ENCODE results near the gene POR. TPM values are rescaled to one million over a fixed set of nuclear protein-coding genes. Genes with fewer than 3 reads are reported as not detected.

The POR gene
- total and polyA plus RNA-seq, 2 of the 13 experiments (the other 11 are each of a cell fraction or from before 2014, with no cell fraction given) = 145 to 266 TPM

DNA sequence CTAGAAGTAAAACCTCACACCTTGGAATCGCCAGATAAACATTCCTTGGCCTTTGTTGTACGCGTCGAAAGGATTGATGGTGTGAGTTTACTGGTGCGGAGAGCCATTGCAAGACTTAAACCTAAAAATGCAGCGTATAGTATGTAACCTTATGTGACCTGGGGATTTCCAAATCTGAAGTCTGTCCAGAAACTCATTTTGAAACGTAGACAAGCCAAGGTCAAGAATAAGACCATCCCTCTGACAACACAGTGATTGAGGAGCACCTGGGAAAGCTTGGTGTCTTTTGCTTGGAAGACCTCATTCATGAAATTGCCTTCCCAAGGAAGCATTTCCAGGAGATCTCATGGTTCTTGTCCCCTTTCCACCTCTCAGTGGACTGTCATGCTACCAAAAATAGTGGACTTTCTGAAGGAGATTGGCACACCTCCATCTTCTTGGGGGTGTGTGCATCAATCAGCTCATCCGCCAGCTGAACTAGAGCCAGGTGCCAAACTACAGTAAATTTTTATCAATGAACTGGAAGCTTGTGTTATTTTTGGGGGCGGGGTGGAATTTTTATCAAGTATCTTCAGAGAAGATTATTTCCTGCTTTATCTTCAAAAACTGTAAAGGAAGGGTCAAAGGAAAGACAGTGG, 8.1 kb downstream of the POR start:
- no peak for TF ChIP-seq ZNF274 (CRISPR knock-in tag; IDR thresholded peaks at IDR 0.05)
- TF ChIP-seq ZNF431 (CRISPR knock-in tag; IDR thresholded peaks at IDR 0.05; ENCODE audit: borderline replicate concordance, low read depth) = no peak
- TF ChIP-seq NFKBIZ (CRISPR knock-in tag; IDR thresholded peaks at IDR 0.05) = no peak
- no peak for TF ChIP-seq CREB1 (IDR thresholded peaks at IDR 0.05)
- TF ChIP-seq CREB1 (CRISPR knock-in tag; IDR thresholded peaks at IDR 0.05) = no peak
- TF ChIP-seq, protein P1, sequence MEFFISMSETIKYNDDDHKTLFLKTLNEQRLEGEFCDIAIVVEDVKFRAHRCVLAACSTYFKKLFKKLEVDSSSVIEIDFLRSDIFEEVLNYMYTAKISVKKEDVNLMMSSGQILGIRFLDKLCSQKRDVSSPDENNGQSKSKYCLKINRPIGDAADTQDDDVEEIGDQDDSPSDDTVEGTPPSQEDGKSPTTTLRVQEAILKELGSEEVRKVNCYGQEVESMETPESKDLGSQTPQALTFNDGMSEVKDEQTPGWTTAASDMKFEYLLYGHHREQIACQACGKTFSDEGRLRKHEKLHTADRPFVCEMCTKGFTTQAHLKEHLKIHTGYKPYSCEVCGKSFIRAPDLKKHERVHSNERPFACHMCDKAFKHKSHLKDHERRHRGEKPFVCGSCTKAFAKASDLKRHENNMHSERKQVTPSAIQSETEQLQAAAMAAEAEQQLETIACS (CRISPR knock-in tag; IDR thresholded peaks at IDR 0.05) = no peak
- CTCF ChIA-PET (ENCODE audit: low intra/inter-chr PET ratio, low total read pairs) = no interaction called here

DNA sequence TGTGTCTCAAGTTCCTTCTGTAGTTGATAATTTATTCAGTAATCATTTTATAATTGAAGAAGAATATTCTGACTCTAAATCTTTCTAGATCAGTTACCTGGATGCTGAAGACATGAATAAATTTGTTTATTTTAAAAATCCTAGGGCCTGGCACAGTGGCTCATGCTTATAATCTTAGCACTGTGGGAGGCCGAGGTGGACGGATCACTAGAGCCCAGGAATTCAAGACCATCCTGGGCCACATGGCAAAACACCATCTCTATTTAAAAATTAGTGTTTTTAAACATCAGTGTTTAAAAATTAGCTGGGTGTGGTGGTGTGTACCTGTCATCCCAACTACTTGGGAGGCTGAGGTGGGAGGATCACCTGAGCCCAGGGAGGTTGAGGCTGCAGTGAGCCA, 9.3 kb downstream of the POR start:
- no peak overlapping the region for H3K4me3 ChIP-seq (replicated peaks in 1 of 3; ENCODE audit: insufficient read depth in 1 of 3, low read depth in 2 of 3, low read length in 3 of 3)
- TF ChIP-seq BORCS8-MEF2B (CRISPR knock-in tag; IDR thresholded peaks at IDR 0.05) (no peak), HHEX (CRISPR knock-in tag; IDR thresholded peaks at IDR 0.05) (no peak), ZNF460 (CRISPR knock-in tag; IDR thresholded peaks at IDR 0.05; ENCODE audit: borderline replicate concordance) (no peak), PCBP1 (IDR thresholded peaks at IDR 0.05; ENCODE audit: borderline replicate concordance, low read depth, low read length) (no peak), ZNF761 (CRISPR knock-in tag; conservative IDR thresholded peaks at IDR 0.05) (no peak), KLF15 (CRISPR knock-in tag; IDR thresholded peaks at IDR 0.05; ENCODE audit: borderline replicate concordance) (no peak), GFI1 (CRISPR knock-in tag; IDR thresholded peaks at IDR 0.05; ENCODE audit: borderline replicate concordance) (no peak), CHCHD3 (CRISPR knock-in tag; IDR thresholded peaks at IDR 0.05) (no peak)
- TF ChIP-seq, protein P2, sequence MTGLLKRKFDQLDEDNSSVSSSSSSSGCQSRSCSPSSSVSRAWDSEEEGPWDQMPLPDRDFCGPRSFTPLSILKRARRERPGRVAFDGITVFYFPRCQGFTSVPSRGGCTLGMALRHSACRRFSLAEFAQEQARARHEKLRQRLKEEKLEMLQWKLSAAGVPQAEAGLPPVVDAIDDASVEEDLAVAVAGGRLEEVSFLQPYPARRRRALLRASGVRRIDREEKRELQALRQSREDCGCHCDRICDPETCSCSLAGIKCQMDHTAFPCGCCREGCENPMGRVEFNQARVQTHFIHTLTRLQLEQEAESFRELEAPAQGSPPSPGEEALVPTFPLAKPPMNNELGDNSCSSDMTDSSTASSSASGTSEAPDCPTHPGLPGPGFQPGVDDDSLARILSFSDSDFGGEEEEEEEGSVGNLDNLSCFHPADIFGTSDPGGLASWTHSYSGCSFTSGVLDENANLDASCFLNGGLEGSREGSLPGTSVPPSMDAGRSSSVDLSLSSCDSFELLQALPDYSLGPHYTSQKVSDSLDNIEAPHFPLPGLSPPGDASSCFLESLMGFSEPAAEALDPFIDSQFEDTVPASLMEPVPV (CRISPR knock-in tag; IDR thresholded peaks at IDR 0.05) = no peak

More for the DNA sequence above, 8.1 kb downstream of the POR start:
- BruUV-seq (replicated peaks) = TSS peak; percentile 17
- Histone ChIP-seq H3K79me2 (ENCODE audit: insufficient read depth, low read length) (peaks cover 87% of the 10 kb centered on the region), H3K36me3 (replicated peaks in 1 of 2; ENCODE audit: control insufficient read depth in 1 of 2, insufficient read depth in 2 of 2, low read length in 2 of 2) (peaks cover 7 to 39% of the 10 kb centered on the region in 2 experiments; a peak in 3 of 5 replicates), H3K4me3 (replicated peaks in 1 of 3; ENCODE audit: insufficient read depth in 1 of 3, low read depth in 2 of 3, low read length in 3 of 3) (no peak overlapping the region), H3K9me3 (ENCODE audit: low read length) (no peaks in the 10 kb centered on the region), H2AFZ (ENCODE audit: low read length) (no peak overlapping the region), H3K9ac (ENCODE audit: insufficient read depth, low read depth, low read length) (0 out of 2 replicates have a peak overlapping the region, but pooled peaks have one; percentile 76), H3K27me3 (ENCODE audit: control insufficient read depth in 1 of 2, insufficient read depth in 2 of 2, low read length in 2 of 2) (no peaks in the 10 kb centered on the region), H4K20me1 (ENCODE audit: insufficient read depth, low read length) (peaks cover 76% of the 10 kb centered on the region), H3K4me2 (ENCODE audit: low read depth, low read length) (peak overlapping the region; percentile 15; the same call in 1 of the 2 replicates), H3K4me1 (ENCODE audit: insufficient read depth, low read length) (peaks cover 92% of the 10 kb centered on the region), H3K27ac (ENCODE audit: extremely low read length, insufficient read depth, low read length) (peak overlapping the region; percentile 90)
- intact Hi-C loops (cut with micrococcal nuclease; ENCODE audit: unreplicated experiment) (loop anchor here (5.0 kb wide), 1 partner anchor 39 kb away; no protein-coding TSS in a partner anchor), in situ Hi-C loops (cut with HindIII; ENCODE audit: extremely low pct_ligation_motif_present, low pct_unique_long_range_greater_than_20kb) (no loop called here)
- WGBS (ENCODE audit: low lambda C conversion rate) = 88% methylated on average over 9 of the region's 9 CpGs
- no peak for FAIRE-seq
- no peak for DNase-seq (ENCODE audit: low spot score)
- POLR2A ChIA-PET = interaction anchor here (1.3 to 2.7 kb wide), 2 partner anchors 8 to 34 kb away, joined by 3 to 9 read pairs; partner anchors contain the start of gene POR
- ATAC-seq = no peak

More for the DNA sequence above, 9.3 kb downstream of the POR start:
- in situ Hi-C loops (cut with HindIII; ENCODE audit: extremely low pct_ligation_motif_present, low pct_unique_long_range_greater_than_20kb) (no loop called here), intact Hi-C loops (cut with micrococcal nuclease; ENCODE audit: unreplicated experiment) (loop anchor here (5.0 kb wide), 1 partner anchor 38 kb away; no protein-coding TSS in a partner anchor)
- DNase-seq (ENCODE audit: low spot score) (no peak), FAIRE-seq (no peak), ATAC-seq (no peak)
- H3K9ac ChIP-seq (ENCODE audit: insufficient read depth, low read depth, low read length) = no peak overlapping the region
- no TSS peak for BruUV-seq (replicated peaks)
- H2AFZ ChIP-seq (ENCODE audit: low read length) = no peak overlapping the region
- peaks cover 9 to 50% of the 10 kb centered on the region in 2 experiments; a peak in 4 of 5 replicates for H3K36me3 ChIP-seq (replicated peaks in 1 of 2; ENCODE audit: control insufficient read depth in 1 of 2, insufficient read depth in 2 of 2, low read length in 2 of 2)
- peaks cover 80% of the 10 kb centered on the region for H3K4me1 ChIP-seq (ENCODE audit: insufficient read depth, low read length)
- peaks cover 77% of the 10 kb centered on the region for H4K20me1 ChIP-seq (ENCODE audit: insufficient read depth, low read length)
- H3K4me2 ChIP-seq (ENCODE audit: low read depth, low read length) = no peak overlapping the region
- H3K27ac ChIP-seq (ENCODE audit: extremely low read length, insufficient read depth, low read length) = peak overlapping the region; percentile 63
- ChIA-PET POLR2A (interaction anchor here (3.5 kb wide), 1 partner anchor 9 kb away, joined by 41 read pairs; the partner anchor contains the start of gene POR), CTCF (ENCODE audit: low intra/inter-chr PET ratio, low total read pairs) (no interaction called here)
- no peaks in the 10 kb centered on the region for H3K27me3 ChIP-seq (ENCODE audit: control insufficient read depth in 1 of 2, insufficient read depth in 2 of 2, low read length in 2 of 2)
- H3K79me2 ChIP-seq (ENCODE audit: insufficient read depth, low read length) = peaks cover 87% of the 10 kb centered on the region
- WGBS (ENCODE audit: low lambda C conversion rate) = 97% methylated on average over 2 of the region's 2 CpGs
- H3K9me3 ChIP-seq (ENCODE audit: low read length) = no peaks in the 10 kb centered on the region
